B cell (primary cell): ENCODE results near the gene PDAP1. TPM values are rescaled to one million over a fixed set of nuclear protein-coding genes. Genes with fewer than 3 reads are reported as not detected.

ENCODE experiments used
- ATAC-seq: fragments of 200-7000 bp; cut with Tn5 transposase; one replicate; pipeline ENCODE4 v1.10.0; 2021; ENCODE audit warnings: low read depth, mild to moderate bottlenecking, moderate number of reproducible peaks, moderate library complexity
- CTCF ChIA-PET: fragments of 350-600 bp; sonication (Branson Sonifier 250); formaldehyde crosslinking; loops from one replicate; lab custom pipeline; 2021; ENCODE audit warnings: antibody characterized with exemption, inconsistent platforms; lab: Charles Lee
- POLR2A ChIA-PET: fragments of 350-600 bp; sonication (Branson Sonifier 250); formaldehyde crosslinking; loops from one replicate; lab custom pipeline; 2021; ENCODE audit warnings: antibody characterized with exemption; lab: Charles Lee
- DNase-seq: peaks from one replicate; pipeline ENCODE4 v3.0.0; 2013
- H2AFZ ChIP-seq: 2 replicates; pipeline ENCODE4 v1.6.1; 2012; ENCODE audit warnings: mild to moderate bottlenecking, low read depth, low read length; ENCODE audit not compliant: insufficient read depth, poor library complexity, severe bottlenecking
- H3K27ac ChIP-seq, 2 donors: 1 replicate in 1 of 2; 2 replicates in 1 of 2; pipeline ENCODE4 v1.5.1; 2012 to 2013; ENCODE audit warnings: low read length in 2 of 2, mild to moderate bottlenecking in 2 of 2, moderate library complexity in 1 of 2
- H3K27me3 ChIP-seq, 4 experiments: fragments of 200-600 bp in 1 of 4; sonication (generic) in 1 of 4; replicated peaks in 1 of 4; 1 replicate in 2 of 4; 2 replicates in 2 of 4; pipeline versions ENCODE4 v1.6.1 to v1.7.0; 2013 to 2016; ENCODE audit warnings: low read length in 3 of 4, mild to moderate bottlenecking in 2 of 4, mixed read lengths in 1 of 4, moderate library complexity in 1 of 4; ENCODE audit not compliant: insufficient read depth in 4 of 4, control insufficient read depth in 3 of 4; ENCODE audit errors: control extremely low read depth in 1 of 4
- H3K36me3 ChIP-seq, 2 experiments: replicated peaks in 1 of 2; 1 replicate in 1 of 2; 2 replicates in 1 of 2; pipeline versions ENCODE4 v1.6.1 to v1.7.1; 2013; ENCODE audit warnings: low read length in 1 of 2; ENCODE audit not compliant: insufficient read depth in 2 of 2, control insufficient read depth in 1 of 2; ENCODE audit errors: control extremely low read depth in 1 of 2, extremely low read depth in 1 of 2
- H3K4me1 ChIP-seq, 2 donors: fragments of 200-600 bp in 1 of 2; sonication (generic) in 1 of 2; 1 replicate in 1 of 2; 2 replicates in 1 of 2; pipeline versions ENCODE4 v1.5.1 to v1.6.1; 2013 to 2017; ENCODE audit warnings: low read length in 2 of 2; ENCODE audit not compliant: control insufficient read depth in 2 of 2, insufficient read depth in 2 of 2
- H3K4me2 ChIP-seq: replicated peaks from 2 replicates; pipeline ENCODE3; 2012; ENCODE audit warnings: mild to moderate bottlenecking, low read depth, low read length; ENCODE audit not compliant: poor library complexity, severe bottlenecking
- H3K4me3 ChIP-seq, 5 experiments: fragments of 200-600 bp in 1 of 5; sonication (generic) in 1 of 5; 1 replicate in 3 of 5; 2 replicates in 2 of 5; pipeline versions ENCODE4 v1.5.1 to v1.7.0; 2011 to 2016; ENCODE audit warnings: low read length in 4 of 5, mild to moderate bottlenecking in 4 of 5, low read depth in 2 of 5, control low read depth in 1 of 5, moderate library complexity in 1 of 5; ENCODE audit not compliant: insufficient read depth in 1 of 5; ENCODE audit errors: control extremely low read depth in 1 of 5, extremely low read depth in 1 of 5
- H3K79me2 ChIP-seq: fragments of 200-600 bp; sonication (generic); one replicate; pipeline ENCODE4 v1.6.0; 2016; ENCODE audit warnings: low read length; ENCODE audit not compliant: control insufficient read depth, insufficient read depth
- H3K9ac ChIP-seq: fragments of 200-600 bp; sonication (generic); 2 replicates; pipeline ENCODE4 v1.6.1; 2017; ENCODE audit warnings: mild to moderate bottlenecking, low read length, moderate library complexity
- H3K9me3 ChIP-seq, 3 donors: one replicate each; pipeline versions ENCODE4 v1.6.1 to v1.7.1; 2013; ENCODE audit warnings: low read length in 2 of 3; ENCODE audit not compliant: control insufficient read depth in 2 of 3, insufficient read depth in 1 of 3; ENCODE audit errors: control extremely low read depth in 1 of 3
- H4K20me1 ChIP-seq: 2 replicates; pipeline ENCODE4 v1.6.0; 2012; ENCODE audit warnings: mild to moderate bottlenecking, low read length; ENCODE audit not compliant: insufficient read depth, control insufficient read depth, poor library complexity, severe bottlenecking
- H3K27ac Mint-ChIP-seq: one replicate; pipeline ENCODE4 v1.8.0; 2021; ENCODE audit warnings: mixed read lengths
- H3K27me3 Mint-ChIP-seq: one replicate; pipeline ENCODE4 v1.8.0; 2021; ENCODE audit warnings: mixed read lengths
- H3K4me1 Mint-ChIP-seq: one replicate; pipeline ENCODE4 v1.8.0; 2021; ENCODE audit warnings: mixed read lengths
- H3K4me3 Mint-ChIP-seq: one replicate; pipeline ENCODE4 v1.8.0; 2021; ENCODE audit warnings: mixed read lengths
- H3K9me3 Mint-ChIP-seq: one replicate; pipeline ENCODE4 v1.8.0; 2022; ENCODE audit warnings: mixed read lengths; ENCODE audit not compliant: insufficient read depth
- CTCF ChIP-seq: fragments of 200-600 bp; IDR thresholded peaks from one replicate; pipeline ENCODE4 v1.8.0; 2022; ENCODE audit warnings: antibody characterized with exemption, mild to moderate bottlenecking
- EZH2 ChIP-seq: IDR thresholded peaks from 2 replicates; pipeline ENCODE4 v1.6.1; 2012; ENCODE audit warnings: borderline replicate concordance, low read depth, mild to moderate bottlenecking, moderate library complexity, low read length; ENCODE audit not compliant: insufficient read depth, poor library complexity, severe bottlenecking
- WGBS: methylation state at CpG from one replicate; pipeline ENCODE4 v1.1.5; 2013; ENCODE audit warnings: missing lambda C conversion rate; ENCODE audit not compliant: insufficient coverage; 5-methylcytosine and 5-hydroxymethylcytosine counted together
- intact Hi-C: fragments of 100-400 bp; cut with micrococcal nuclease; formaldehyde crosslinking; loops from one replicate; pipeline ENCODE4 v1.10.0; 2022
- polyA plus RNA-seq: library from polyadenylated mRNA; depleted of rRNA; stranded (reverse); fragments of >200 nt; gene quantifications from 2 replicates; pipeline ENCODE4 v1.2.3, GENCODE V29; 2012
- total RNA-seq, 2 donors: library from RNA; stranded (reverse); fragments of 120-200 nt in 1 of 2; gene quantifications; 1 replicate in 1 of 2; 2 replicates in 1 of 2; pipeline versions ENCODE4 v1.2.3 to v1.2.4, GENCODE V29; 2013 to 2022

The PDAP1 gene
- total and polyA plus RNA-seq, 2 donors (not counting 1 experiment from before 2014, with no cell fraction given) = 19.2 to 60.4 TPM

- peak overlapping the region; percentile 4 to 79 for H3K27ac ChIP-seq
- no peaks in the 10 kb centered on the region for H3K27me3 ChIP-seq
- peak overlapping the region; percentile 84 for H3K27ac Mint-ChIP-seq
- no peak overlapping the region for H3K4me3 ChIP-seq
- DNase-seq (no peak), ATAC-seq (no peak)
- intact Hi-C loops = no loop called here
- no peak overlapping the region for H2AFZ ChIP-seq
- CTCF ChIA-PET = no interaction called here
- no peaks in the 10 kb centered on the region for H3K27me3 Mint-ChIP-seq
- peaks cover 75% of the 10 kb centered on the region for H4K20me1 ChIP-seq
- no peaks in the 10 kb centered on the region for H3K9me3 Mint-ChIP-seq
- H3K4me1 ChIP-seq = peaks cover 32 to 57% of the 10 kb centered on the region in 2 donors
- no peak overlapping the region for H3K4me3 Mint-ChIP-seq
- peaks cover 0 to 43% of the 10 kb centered on the region in 2 experiments for H3K36me3 ChIP-seq
- POLR2A ChIA-PET = no interaction called here
- H3K9ac ChIP-seq = no peak overlapping the region
- H3K79me2 ChIP-seq = peaks cover 82% of the 10 kb centered on the region
- H3K9me3 ChIP-seq = no peaks in the 10 kb centered on the region
- no peak for TF ChIP-seq EZH2
- TF ChIP-seq CTCF = no peak
- peaks cover 41% of the 10 kb centered on the region for H3K4me1 Mint-ChIP-seq
- no CpG with 5 or more reads among the region's 4 CpGs for WGBS
- H3K4me2 ChIP-seq = peak overlapping the region; percentile 15
Observed at GRCh38 chr7:99384523-99384922, 23.9 kb downstream of the PDAP1 start.

- Histone ChIP-seq H3K4me1 (peaks cover 38 to 64% of the 10 kb centered on the region in 2 donors), H2AFZ (no peak overlapping the region), H4K20me1 (peaks cover 73% of the 10 kb centered on the region), H3K79me2 (peaks cover 78% of the 10 kb centered on the region), H3K36me3 (peaks cover 0 to 38% of the 10 kb centered on the region in 2 experiments), H3K4me2 (no peak overlapping the region), H3K9ac (no peak overlapping the region), H3K27me3 (no peaks in the 10 kb centered on the region), H3K9me3 (no peaks in the 10 kb centered on the region), H3K4me3 (no peak overlapping the region), H3K27ac (peak overlapping the region; percentile 35 to 79)
- WGBS = 95% methylated on average over 9 of the region's 13 CpGs
- peaks cover 47% of the 10 kb centered on the region for H3K4me1 Mint-ChIP-seq
- peak overlapping the region; percentile 84 for H3K27ac Mint-ChIP-seq
- ATAC-seq (no peak), DNase-seq (no peak)
- intact Hi-C loops = no loop called here
- ChIA-PET CTCF (no interaction called here), POLR2A (no interaction called here)
- H3K4me3 Mint-ChIP-seq = no peak overlapping the region
- no peak for TF ChIP-seq EZH2
- TF ChIP-seq CTCF = no peak
- H3K9me3 Mint-ChIP-seq = no peaks in the 10 kb centered on the region
- H3K27me3 Mint-ChIP-seq = no peaks in the 10 kb centered on the region
Observed at GRCh38 chr7:99383791-99384370, 24.5 kb downstream of the PDAP1 start.
